Endothelial cell of umbilical vein (primary cell): ENCODE measurements around the gene PDHX. TPM values are rescaled to one million over a fixed set of nuclear protein-coding genes. Genes with fewer than 3 reads are reported as not detected.

ENCODE experiments used
- BruUV-seq: library from RNA; stranded (reverse); fragments of 400-500 nt; replicated peaks from 2 replicates; lab custom pipeline; 2021; lab: Mats Ljungman, UMichigan
- CTCF ChIA-PET: fragments of 300-600, 350-600 bp; sonication (Branson Sonifier 250); formaldehyde crosslinking; loops from one replicate; lab custom pipeline; 2021; ENCODE audit warnings: antibody characterized with exemption, inconsistent platforms; lab: Charles Lee
- POLR2A ChIA-PET: fragments of 300-600, 350-600 bp; sonication (Branson Sonifier 250); formaldehyde crosslinking; loops from one replicate; lab custom pipeline; 2021; ENCODE audit warnings: antibody characterized with exemption, inconsistent platforms; lab: Charles Lee
- DNase-seq: peaks from one replicate; pipeline ENCODE4 v3.0.0-alpha.2; 2011; ENCODE audit warnings: low read depth, low spot score
- FAIRE-seq: peaks from 2 replicates; lab custom pipeline; 2011; peaks lifted over from hg19 to GRCh38; lab: Jason Lieb, UNC
- H2AFZ ChIP-seq: 2 replicates; pipeline ENCODE4 v1.6.0; 2012; ENCODE audit warnings: low read depth, low read length, control low read depth, inconsistent platforms
- H3K27ac ChIP-seq: 2 replicates; pipeline ENCODE4 v1.5.1; 2011; ENCODE audit warnings: low read depth, mild to moderate bottlenecking, control low read depth, low read length, moderate library complexity; ENCODE audit not compliant: insufficient read depth
- H3K27me3 ChIP-seq, 2 experiments: 2 replicates each; pipeline versions ENCODE4 v1.6.0 to v1.6.1; 2011; ENCODE audit warnings: low read length in 2 of 2, mixed read lengths in 1 of 2; ENCODE audit not compliant: control insufficient read depth in 2 of 2, insufficient read depth in 2 of 2
- H3K36me3 ChIP-seq, 2 experiments: 2 replicates in 1 of 2; 3 replicates in 1 of 2; pipeline ENCODE4 v1.5.1; 2011; ENCODE audit warnings: low read length in 2 of 2, mild to moderate bottlenecking in 1 of 2, moderate library complexity in 1 of 2; ENCODE audit not compliant: control insufficient read depth in 2 of 2, insufficient read depth in 2 of 2; ENCODE audit errors: extremely low read depth in 1 of 2
- H3K4me1 ChIP-seq: 3 replicates; pipeline ENCODE4 v1.5.1; 2011; ENCODE audit warnings: mild to moderate bottlenecking, low read length; ENCODE audit not compliant: control insufficient read depth, insufficient read depth; ENCODE audit errors: extremely low read depth
- H3K4me2 ChIP-seq: 2 replicates; pipeline ENCODE4 v1.6.1; 2011; ENCODE audit warnings: low read length, control low read depth, mixed read lengths; ENCODE audit not compliant: insufficient read depth
- H3K4me3 ChIP-seq, 3 experiments: fragments of 200-600 bp in 1 of 3; sonication (generic), shearing (Covaris generic) in 1 of 3; replicated peaks in 1 of 3; 2 replicates each; pipeline ENCODE4 v1.5.1; 2011 to 2016; ENCODE audit warnings: control low read depth in 3 of 3, low read length in 3 of 3, mild to moderate bottlenecking in 2 of 3, inconsistent platforms in 1 of 3, low read depth in 1 of 3, moderate library complexity in 1 of 3; ENCODE audit not compliant: insufficient read depth in 1 of 3
- H3K79me2 ChIP-seq: 2 replicates; pipeline ENCODE4 v1.6.0; 2012; ENCODE audit warnings: low read length, inconsistent platforms; ENCODE audit not compliant: control insufficient read depth, insufficient read depth
- H3K9ac ChIP-seq: replicated peaks from 2 replicates; pipeline ENCODE3; 2011; ENCODE audit warnings: low read length, control low read depth; ENCODE audit not compliant: insufficient read depth; ENCODE audit errors: extremely low read depth
- H3K9me1 ChIP-seq: replicated peaks from 3 replicates; pipeline ENCODE4 v1.6.0; 2011; ENCODE audit warnings: mild to moderate bottlenecking, low read length; ENCODE audit not compliant: control insufficient read depth, insufficient read depth; ENCODE audit errors: extremely low read depth
- H3K9me3 ChIP-seq: replicated peaks from 2 replicates; pipeline ENCODE4 v1.5.1; 2012; ENCODE audit warnings: low read length, inconsistent platforms; ENCODE audit not compliant: control insufficient read depth, insufficient read depth
- H4K20me1 ChIP-seq: replicated peaks from 2 replicates; pipeline ENCODE3; 2011; ENCODE audit warnings: mild to moderate bottlenecking, low read length; ENCODE audit not compliant: control insufficient read depth, insufficient read depth; ENCODE audit errors: extremely low read depth
- FOS ChIP-seq: IDR thresholded peaks from 2 replicates; pipeline ENCODE4 v1.6.1; 2011; ENCODE audit warnings: mild to moderate bottlenecking, low read length, moderate library complexity, borderline replicate concordance; ENCODE audit not compliant: insufficient read depth
- MYC ChIP-seq: IDR thresholded peaks from one replicate; pipeline ENCODE4 v1.6.1; 2011; ENCODE audit warnings: mild to moderate bottlenecking, low read depth, low read length
- dilution Hi-C: fragments of 300-500 bp; cut with MboI; formaldehyde crosslinking; loops from one replicate; pipeline ENCODE4 v1.15.0; 2019; ENCODE audit warnings: low sequenced_read_pairs; ENCODE audit not compliant: extremely low pct_ligation_motif_present
- intact Hi-C: fragments of 100-400 bp; cut with micrococcal nuclease; formaldehyde crosslinking; loops from one replicate; pipeline ENCODE4 v1.10.0; 2022
- polyA plus RNA-seq, 4 experiments: library from polyadenylated mRNA; depleted of rRNA in 3 of 4; stranded (reverse) in 3 of 4; unstranded in 1 of 4; fragments of >200 nt; gene quantifications; 2 replicates each; pipeline versions ENCODE4 v1.2.1 to v1.2.3, GENCODE V29; 2011 to 2012; ENCODE audit warnings: missing spikeins in 1 of 4
- total RNA-seq: library from RNA; stranded (reverse); gene quantifications from 2 replicates; pipeline ENCODE4 v1.2.3, GENCODE V29; 2021

Gene PDHX
- total and polyA plus RNA-seq, 2 donors (not counting 3 experiments of a cell fraction or from before 2014, with no cell fraction given) = 10.5 to 30.5 TPM

DNA sequence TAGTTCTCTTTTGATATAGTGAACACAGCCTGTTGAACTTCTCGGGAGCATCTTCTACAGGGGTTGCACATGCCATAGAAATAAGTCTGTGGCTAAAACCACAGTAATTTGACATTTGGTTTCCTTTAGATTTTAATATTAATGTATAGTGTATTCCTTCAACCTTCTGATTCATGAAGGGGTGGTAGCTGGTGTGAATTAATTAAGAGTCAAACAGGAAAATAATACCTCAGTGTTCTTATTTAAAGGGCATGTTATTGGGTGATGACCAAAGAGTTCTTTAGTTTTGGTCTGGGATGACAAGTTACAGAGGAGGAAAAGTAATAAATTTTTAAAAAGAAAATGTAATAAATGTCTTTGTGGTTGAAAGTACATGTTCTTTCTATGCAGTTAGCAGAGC, 86.8 kb downstream of the PDHX start:
- no TSS peak for BruUV-seq
- Histone ChIP-seq H3K79me2 (no peaks in the 10 kb centered on the region), H3K4me1 (peaks cover under 1% of the 10 kb centered on the region), H4K20me1 (no peaks in the 10 kb centered on the region), H3K9me1 (no peaks in the 10 kb centered on the region), H3K27me3 (no peaks in the 10 kb centered on the region), H3K9me3 (no peaks in the 10 kb centered on the region), H3K27ac (no peak overlapping the region), H3K36me3 (no peaks in the 10 kb centered on the region), H3K4me3 (no peak overlapping the region), H2AFZ (no peak overlapping the region), H3K4me2 (no peak overlapping the region), H3K9ac (no peak overlapping the region)
- TF ChIP-seq FOS = no peak
- POLR2A ChIA-PET = no interaction called here
- DNase-seq (no peak), FAIRE-seq (no peak)
- dilution Hi-C loops = no loop called here
- intact Hi-C loops = no loop called here
- CTCF ChIA-PET = no interaction called here

DNA sequence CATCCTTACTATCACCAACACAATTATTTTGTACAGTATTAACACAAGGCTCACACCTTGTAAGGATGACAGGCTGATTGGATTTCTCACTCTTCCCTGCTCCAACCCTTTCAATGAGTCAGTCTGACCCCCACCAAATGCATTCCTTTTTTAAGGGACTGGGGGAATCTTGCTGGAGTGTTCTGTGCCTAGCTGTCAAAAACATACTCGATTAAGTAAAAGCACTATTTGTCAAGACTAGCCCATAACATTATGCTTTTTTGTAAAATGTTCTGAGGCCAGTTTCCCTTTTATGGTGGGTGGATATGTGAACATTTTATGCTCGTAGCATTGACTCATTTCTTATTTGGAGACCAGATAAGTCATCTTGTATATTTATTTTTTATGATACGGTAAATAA, 87.2 kb downstream of the PDHX start:
- Histone ChIP-seq H3K9ac (no peak overlapping the region), H3K4me2 (no peak overlapping the region), H3K4me1 (no peaks in the 10 kb centered on the region), H3K79me2 (no peaks in the 10 kb centered on the region), H3K9me1 (no peaks in the 10 kb centered on the region), H3K36me3 (no peaks in the 10 kb centered on the region), H4K20me1 (no peaks in the 10 kb centered on the region), H3K9me3 (no peaks in the 10 kb centered on the region), H3K27me3 (no peaks in the 10 kb centered on the region), H3K27ac (no peak overlapping the region), H3K4me3 (no peak overlapping the region), H2AFZ (no peak overlapping the region)
- dilution Hi-C loops (no loop called here), intact Hi-C loops (no loop called here)
- no TSS peak for BruUV-seq
- DNase-seq (no peak), FAIRE-seq (no peak)
- ChIA-PET CTCF (no interaction called here), POLR2A (no interaction called here)
- no peak for TF ChIP-seq MYC
